ENCODE results near the gene TMBIM1. TPM values are rescaled to one million over a fixed set of nuclear protein-coding genes. Genes with fewer than 3 reads are reported as not detected.

Gene TMBIM1
- total RNA-seq, 1 experiment from 2014 or later: 85.8 TPM

GRCh38 chr2:218266316-218266979 is 25.9 kb downstream of the TMBIM1 start:
- in situ Hi-C loops (cut with HindIII; ENCODE audit: low pct_unique_long_range_greater_than_20kb, low sequenced_read_pairs): no loop called here
- DNase-seq (ENCODE audit: low read depth, low spot score): no peak

GRCh38 chr2:218265626-218266025 is 26.7 kb downstream of the TMBIM1 start:
- DNase-seq (ENCODE audit: low read depth, low spot score): no peak
- in situ Hi-C loops (cut with HindIII; ENCODE audit: low pct_unique_long_range_greater_than_20kb, low sequenced_read_pairs): no loop called here

GRCh38 chr2:218264773-218265561 is 27.3 kb downstream of the TMBIM1 start:
- in situ Hi-C loops (cut with HindIII; ENCODE audit: low pct_unique_long_range_greater_than_20kb, low sequenced_read_pairs): no loop called here
- no peak for DNase-seq (ENCODE audit: low read depth, low spot score)

GRCh38 chr2:218263817-218264641 is 28.3 kb downstream of the TMBIM1 start:
- no peak for DNase-seq (ENCODE audit: low read depth, low spot score)
- in situ Hi-C loops (cut with HindIII; ENCODE audit: low pct_unique_long_range_greater_than_20kb, low sequenced_read_pairs): no loop called here

GRCh38 chr2:218262631-218263586 is 29.4 kb downstream of the TMBIM1 start:
- in situ Hi-C loops (cut with HindIII; ENCODE audit: low pct_unique_long_range_greater_than_20kb, low sequenced_read_pairs): no loop called here
- DNase-seq (ENCODE audit: low read depth, low spot score): no peak

GRCh38 chr2:218262237-218262600 is 30.1 kb downstream of the TMBIM1 start:
- no peak for DNase-seq (ENCODE audit: low read depth, low spot score)
- in situ Hi-C loops (cut with HindIII; ENCODE audit: low pct_unique_long_range_greater_than_20kb, low sequenced_read_pairs): no loop called here

- no peak for DNase-seq (ENCODE audit: low read depth, low spot score)
- in situ Hi-C loops (cut with HindIII; ENCODE audit: low pct_unique_long_range_greater_than_20kb, low sequenced_read_pairs): no loop called here
Measured at GRCh38 chr2:218261423-218262236, 30.7 kb downstream of the TMBIM1 start.

GRCh38 chr2:218260742-218261422 is 31.4 kb downstream of the TMBIM1 start, which contains the start of gene GPBAR1:
TSS of gene GPBAR1 (plus strand) at chr2:218261015. CDS start at chr2:218262725, 1,710 bp downstream.
- DNase-seq (ENCODE audit: low read depth, low spot score): no peak
- in situ Hi-C loops (cut with HindIII; ENCODE audit: low pct_unique_long_range_greater_than_20kb, low sequenced_read_pairs): no loop called here

GRCh38 chr2:218260166-218260565 is 32.1 kb downstream of the TMBIM1 start:
- no peak for DNase-seq (ENCODE audit: low read depth, low spot score)
- in situ Hi-C loops (cut with HindIII; ENCODE audit: low pct_unique_long_range_greater_than_20kb, low sequenced_read_pairs): no loop called here

- no peak for DNase-seq (ENCODE audit: low read depth, low spot score)
Measured at GRCh38 chr2:218259099-218259961, 33.0 kb downstream of the TMBIM1 start.

GRCh38 chr2:218257390-218257981 is 34.8 kb downstream of the TMBIM1 start:
- peak; percentile 74 for DNase-seq (ENCODE audit: low read depth, low spot score)
- in situ Hi-C loops (cut with HindIII; ENCODE audit: low pct_unique_long_range_greater_than_20kb, low sequenced_read_pairs): no loop called here

More at GRCh38 chr2:218259099-218259961, 33.0 kb downstream of the TMBIM1 start:
- in situ Hi-C loops (cut with HindIII; ENCODE audit: low pct_unique_long_range_greater_than_20kb, low sequenced_read_pairs): no loop called here

- DNase-seq (ENCODE audit: low read depth, low spot score): no peak
- in situ Hi-C loops (cut with HindIII; ENCODE audit: low pct_unique_long_range_greater_than_20kb, low sequenced_read_pairs): no loop called here
Measured at GRCh38 chr2:218256612-218257350, 35.5 kb downstream of the TMBIM1 start.

- in situ Hi-C loops (cut with HindIII; ENCODE audit: low pct_unique_long_range_greater_than_20kb, low sequenced_read_pairs): no loop called here
- DNase-seq (ENCODE audit: low read depth, low spot score): no peak
Measured at GRCh38 chr2:218255446-218255845, 36.9 kb downstream of the TMBIM1 start.

- in situ Hi-C loops (cut with HindIII; ENCODE audit: low pct_unique_long_range_greater_than_20kb, low sequenced_read_pairs): no loop called here
- no peak for DNase-seq (ENCODE audit: low read depth, low spot score)
Measured at GRCh38 chr2:218253232-218253625, 39.1 kb downstream of the TMBIM1 start.

Data from SK-MEL-5 (cell line).